ENCODE measurements around the gene PRPSAP2.

Gene PRPSAP2

DNA sequence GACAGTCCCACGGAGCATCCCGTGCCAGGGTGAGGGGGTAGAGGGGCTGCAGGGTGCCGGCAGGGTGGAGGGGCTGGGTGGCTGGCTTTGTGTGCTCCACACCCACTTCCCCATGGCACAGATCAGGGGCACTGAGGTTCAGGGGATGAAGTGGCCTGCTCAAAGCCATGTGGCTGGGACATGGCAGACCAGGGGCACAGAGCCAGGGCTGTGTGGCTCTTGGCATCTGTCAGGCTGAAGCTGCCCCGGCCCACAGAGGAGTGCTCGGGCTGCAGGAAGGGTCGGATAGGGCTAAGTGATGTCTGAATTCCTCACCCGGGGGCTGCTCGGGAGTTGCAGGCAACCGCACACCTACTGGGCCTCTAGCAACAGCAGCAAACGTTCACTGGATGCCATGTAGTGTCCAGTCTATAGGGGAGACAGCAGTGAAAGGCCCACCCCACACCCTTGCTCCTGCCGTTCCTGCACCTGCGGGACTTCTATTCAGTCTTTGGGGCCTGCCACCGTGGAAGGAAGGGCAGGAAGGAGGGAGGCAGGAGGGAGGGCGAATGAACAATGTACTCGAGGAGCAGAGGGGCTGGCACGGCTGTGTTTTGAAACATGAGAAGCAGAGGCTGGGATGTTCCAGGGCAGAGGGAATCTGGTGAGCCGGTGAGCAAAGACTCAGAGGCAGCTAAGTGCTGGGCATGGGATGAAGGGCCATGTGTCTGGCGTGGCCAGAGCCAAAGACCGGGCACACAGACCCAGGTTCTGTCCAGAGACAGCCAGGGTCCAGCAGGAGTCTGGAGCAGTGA is 109.1 kb downstream of the PRPSAP2 start:
- in situ Hi-C loops (cut with HindIII; ENCODE audit: low pct_ligation_motif_present, low sequenced_read_pairs): loop anchor here (25.0 kb wide), 1 partner anchor 105 kb away; the partner anchor contains the start of gene PRPSAP2
- Histone ChIP-seq H3K36me3 (replicated peaks) (peaks cover 5% of the 10 kb centered on the region), H3K27ac (no peak overlapping the region), H3K27me3 (replicated peaks) (no peaks in the 10 kb centered on the region), H3K4me3 (ENCODE audit: low read depth, low read length) (no peak overlapping the region)
- DNase-seq: no peak
- TF ChIP-seq, protein P1, sequence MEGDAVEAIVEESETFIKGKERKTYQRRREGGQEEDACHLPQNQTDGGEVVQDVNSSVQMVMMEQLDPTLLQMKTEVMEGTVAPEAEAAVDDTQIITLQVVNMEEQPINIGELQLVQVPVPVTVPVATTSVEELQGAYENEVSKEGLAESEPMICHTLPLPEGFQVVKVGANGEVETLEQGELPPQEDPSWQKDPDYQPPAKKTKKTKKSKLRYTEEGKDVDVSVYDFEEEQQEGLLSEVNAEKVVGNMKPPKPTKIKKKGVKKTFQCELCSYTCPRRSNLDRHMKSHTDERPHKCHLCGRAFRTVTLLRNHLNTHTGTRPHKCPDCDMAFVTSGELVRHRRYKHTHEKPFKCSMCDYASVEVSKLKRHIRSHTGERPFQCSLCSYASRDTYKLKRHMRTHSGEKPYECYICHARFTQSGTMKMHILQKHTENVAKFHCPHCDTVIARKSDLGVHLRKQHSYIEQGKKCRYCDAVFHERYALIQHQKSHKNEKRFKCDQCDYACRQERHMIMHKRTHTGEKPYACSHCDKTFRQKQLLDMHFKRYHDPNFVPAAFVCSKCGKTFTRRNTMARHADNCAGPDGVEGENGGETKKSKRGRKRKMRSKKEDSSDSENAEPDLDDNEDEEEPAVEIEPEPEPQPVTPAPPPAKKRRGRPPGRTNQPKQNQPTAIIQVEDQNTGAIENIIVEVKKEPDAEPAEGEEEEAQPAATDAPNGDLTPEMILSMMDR (IDR thresholded peaks at IDR 0.05; ENCODE audit: low read depth, low read length, missing control alignments): no peak

DNA sequence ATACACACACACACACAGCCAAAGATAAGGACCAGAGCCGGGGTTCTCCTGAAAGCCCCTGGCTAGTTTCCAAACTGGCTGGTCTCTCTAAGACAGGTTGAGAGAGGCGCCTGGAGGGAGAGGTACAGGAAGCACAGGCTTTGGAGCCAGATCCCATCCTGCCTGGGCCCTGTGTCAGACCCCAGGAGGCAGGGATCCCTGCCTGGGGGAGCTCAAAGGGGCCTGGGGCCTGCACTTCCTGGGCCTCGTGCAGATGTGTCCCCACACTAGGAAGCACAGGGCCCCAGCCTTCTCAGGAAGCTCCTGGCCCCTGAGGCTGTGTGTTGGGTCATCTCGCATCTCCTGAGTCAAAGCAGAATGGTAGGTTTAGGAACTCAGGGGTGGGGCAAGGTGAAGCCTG is 110.0 kb downstream of the PRPSAP2 start:
- H3K27ac ChIP-seq: no peak overlapping the region
- no peaks in the 10 kb centered on the region for H3K27me3 ChIP-seq (replicated peaks)
- H3K4me3 ChIP-seq (ENCODE audit: low read depth, low read length): no peak overlapping the region
- no peak for DNase-seq
- TF ChIP-seq, protein P1 (IDR thresholded peaks at IDR 0.05; ENCODE audit: low read depth, low read length, missing control alignments): no peak
- in situ Hi-C loops (cut with HindIII; ENCODE audit: low pct_ligation_motif_present, low sequenced_read_pairs): loop anchor here (25.0 kb wide), 1 partner anchor 106 kb away; the partner anchor contains the start of gene PRPSAP2
- H3K36me3 ChIP-seq (replicated peaks): peaks cover 5% of the 10 kb centered on the region

DNA sequence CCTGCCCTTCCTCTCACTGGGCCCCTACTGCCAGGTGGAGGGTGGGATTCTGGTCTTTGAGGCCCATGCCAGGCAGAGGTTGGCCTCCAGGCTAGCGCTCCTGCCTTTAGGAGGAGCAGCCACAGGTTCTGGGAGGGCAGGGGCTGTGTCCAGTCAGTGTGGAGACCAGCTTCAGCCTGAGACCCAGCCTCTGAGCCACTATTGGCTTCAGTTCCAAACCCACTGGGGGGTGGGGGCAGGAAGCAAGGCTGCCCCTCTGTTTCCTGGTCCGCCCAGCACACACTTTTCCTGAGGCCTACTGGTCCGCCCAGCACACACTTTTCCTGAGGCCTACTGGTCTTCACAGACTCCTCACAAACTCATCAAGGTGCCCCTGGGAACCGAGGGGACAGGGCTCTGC is 110.4 kb downstream of the PRPSAP2 start:
- no peaks in the 10 kb centered on the region for H3K27me3 ChIP-seq (replicated peaks)
- DNase-seq: no peak
- TF ChIP-seq, protein P1 (IDR thresholded peaks at IDR 0.05; ENCODE audit: low read depth, low read length, missing control alignments): no peak
- peaks cover 5% of the 10 kb centered on the region for H3K36me3 ChIP-seq (replicated peaks)
- no peak overlapping the region for H3K4me3 ChIP-seq (ENCODE audit: low read depth, low read length)
- in situ Hi-C loops (cut with HindIII; ENCODE audit: low pct_ligation_motif_present, low sequenced_read_pairs): loop anchor here (25.0 kb wide), 1 partner anchor 106 kb away; the partner anchor contains the start of gene PRPSAP2
- H3K27ac ChIP-seq: no peak overlapping the region

DNA sequence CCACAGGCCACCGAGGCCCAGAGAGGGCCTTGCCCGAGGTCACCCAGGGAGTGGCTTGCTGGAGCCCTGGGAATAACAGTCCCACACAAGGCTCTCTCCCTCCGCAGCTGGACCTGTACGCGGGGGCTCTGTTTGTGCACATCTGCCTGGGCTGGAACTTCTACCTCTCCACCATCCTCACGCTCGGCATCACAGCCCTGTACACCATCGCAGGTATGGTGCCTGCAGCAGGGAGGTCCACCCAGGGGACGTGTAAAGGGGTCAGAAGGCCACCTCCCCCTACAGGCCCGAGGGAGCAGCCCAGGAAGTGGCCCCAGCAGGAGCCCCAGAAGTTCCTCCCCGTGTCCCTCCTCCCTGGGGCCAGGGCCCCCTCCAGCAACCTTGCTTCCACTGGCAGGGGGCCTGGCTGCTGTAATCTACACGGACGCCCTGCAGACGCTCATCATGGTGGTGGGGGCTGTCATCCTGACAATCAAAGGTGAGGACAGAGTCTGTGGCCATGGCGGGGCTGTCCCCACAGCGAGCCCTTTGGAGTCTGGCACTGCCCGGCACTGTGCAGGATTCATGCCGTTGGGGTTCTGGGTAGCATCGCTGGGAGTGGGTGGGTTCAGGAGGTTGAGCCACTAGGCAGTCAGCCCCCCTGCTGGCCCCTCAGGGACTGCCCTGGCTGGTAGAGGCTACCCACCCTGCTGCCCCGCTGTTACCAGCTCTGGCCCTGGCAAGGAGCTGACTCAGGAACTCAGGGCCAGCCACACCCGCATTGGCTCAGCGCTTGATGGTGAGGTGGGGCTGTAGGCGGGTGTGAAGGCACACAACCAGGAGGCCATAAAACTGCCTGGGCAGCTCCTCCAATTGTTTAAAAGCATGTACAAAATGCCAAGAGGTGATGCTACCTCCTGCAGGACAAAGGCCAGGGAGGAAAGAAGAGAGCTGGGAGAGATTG is 111.3 kb downstream of the PRPSAP2 start:
- Histone ChIP-seq H3K36me3 (replicated peaks) (peaks cover 5% of the 10 kb centered on the region), H3K4me3 (ENCODE audit: low read depth, low read length) (no peak overlapping the region), H3K27me3 (replicated peaks) (no peaks in the 10 kb centered on the region), H3K27ac (no peak overlapping the region)
- in situ Hi-C loops (cut with HindIII; ENCODE audit: low pct_ligation_motif_present, low sequenced_read_pairs): loop anchor here (25.0 kb wide), 1 partner anchor 107 kb away; the partner anchor contains the start of gene PRPSAP2
- no peak for DNase-seq
- TF ChIP-seq, protein P1 (IDR thresholded peaks at IDR 0.05; ENCODE audit: low read depth, low read length, missing control alignments): no peak

DNA sequence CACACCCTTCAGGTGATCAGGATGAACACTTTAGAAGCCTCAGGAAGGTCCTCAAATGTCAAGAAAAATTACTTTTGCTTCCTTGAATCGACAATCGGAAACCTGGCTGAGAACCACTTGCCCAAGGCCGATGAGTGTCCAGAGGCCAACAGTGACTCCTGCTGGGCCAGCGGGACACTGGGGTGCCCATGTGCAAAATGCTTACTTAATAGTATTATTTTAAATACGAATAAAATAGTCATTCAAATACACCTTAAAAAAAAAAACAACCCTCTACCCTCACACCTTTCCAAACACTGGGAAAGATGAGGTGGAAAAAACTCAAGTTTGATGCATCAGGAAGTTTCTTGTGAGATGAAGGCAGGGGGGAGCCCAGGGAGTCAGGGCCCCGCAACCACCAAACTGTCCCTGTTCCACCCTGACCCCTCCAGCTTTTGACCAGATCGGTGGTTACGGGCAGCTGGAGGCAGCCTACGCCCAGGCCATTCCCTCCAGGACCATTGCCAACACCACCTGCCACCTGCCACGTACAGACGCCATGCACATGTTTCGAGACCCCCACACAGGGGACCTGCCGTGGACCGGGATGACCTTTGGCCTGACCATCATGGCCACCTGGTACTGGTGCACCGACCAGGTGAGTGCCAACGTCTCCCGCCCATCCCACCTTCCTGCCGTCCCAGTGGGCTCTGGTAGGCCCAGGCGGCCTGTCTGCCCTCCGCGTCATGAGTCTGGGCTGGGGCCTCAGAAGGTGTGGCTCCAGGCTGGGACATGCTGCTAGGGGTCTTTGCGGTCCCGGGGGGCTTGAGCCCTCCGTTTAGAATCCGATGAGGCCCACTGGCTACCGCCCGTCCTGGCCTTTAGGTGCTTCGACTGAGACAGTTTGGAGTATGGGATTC is 112.9 kb downstream of the PRPSAP2 start:
- Histone ChIP-seq H3K4me3 (ENCODE audit: low read depth, low read length) (no peak overlapping the region), H3K27ac (no peak overlapping the region), H3K27me3 (replicated peaks) (no peaks in the 10 kb centered on the region), H3K36me3 (replicated peaks) (peaks cover 5% of the 10 kb centered on the region)
- TF ChIP-seq, protein P1 (IDR thresholded peaks at IDR 0.05; ENCODE audit: low read depth, low read length, missing control alignments): peak; percentile 43
- DNase-seq: no peak
- in situ Hi-C loops (cut with HindIII; ENCODE audit: low pct_ligation_motif_present, low sequenced_read_pairs): loop anchor here (25.0 kb wide), 1 partner anchor 109 kb away; the partner anchor contains the start of gene PRPSAP2

Measured in brain microvascular endothelial cell (primary cell).